ENCODE data around the gene KATNB1.
"Not testable (repeated sequence)": the region's sequence is repeated elsewhere in the genome, so short reads cannot be mapped to it uniquely, and the experiment has no call there.

Gene KATNB1

DNA sequence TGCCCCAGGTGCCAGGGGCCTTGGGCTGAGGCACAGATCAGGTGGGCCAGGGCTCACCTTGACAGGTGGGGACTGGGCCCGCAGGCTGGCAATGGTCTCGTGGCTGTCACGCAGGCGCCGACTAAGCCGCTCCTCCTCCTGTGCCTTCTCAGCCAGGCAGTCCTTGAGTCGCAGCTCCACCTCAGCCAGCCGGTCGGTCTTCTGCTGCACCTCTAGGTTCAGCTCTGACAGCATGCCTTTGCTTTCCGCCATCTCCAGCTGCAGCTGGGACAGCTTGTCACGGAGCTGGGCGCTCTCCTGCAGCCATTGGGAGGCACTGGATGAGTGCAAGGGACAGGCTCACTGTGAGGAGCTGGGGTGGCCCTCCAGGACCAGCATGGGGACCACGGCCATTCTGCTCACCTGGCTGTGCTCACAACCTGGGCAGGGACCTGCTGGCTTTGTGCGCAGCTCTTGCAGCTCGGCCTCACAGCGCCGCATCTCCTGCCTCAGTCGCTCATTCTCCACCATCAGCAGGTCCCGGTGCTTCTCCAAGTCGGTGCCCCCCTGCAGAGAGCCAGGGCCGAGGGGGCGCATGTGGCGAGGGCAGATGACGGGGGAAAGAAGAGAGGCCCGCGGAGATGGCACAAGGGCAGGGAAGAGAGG is 35.7 kb downstream of the KATNB1 start:
- no peak for DNase-seq (ENCODE audit: low spot score)

DNA sequence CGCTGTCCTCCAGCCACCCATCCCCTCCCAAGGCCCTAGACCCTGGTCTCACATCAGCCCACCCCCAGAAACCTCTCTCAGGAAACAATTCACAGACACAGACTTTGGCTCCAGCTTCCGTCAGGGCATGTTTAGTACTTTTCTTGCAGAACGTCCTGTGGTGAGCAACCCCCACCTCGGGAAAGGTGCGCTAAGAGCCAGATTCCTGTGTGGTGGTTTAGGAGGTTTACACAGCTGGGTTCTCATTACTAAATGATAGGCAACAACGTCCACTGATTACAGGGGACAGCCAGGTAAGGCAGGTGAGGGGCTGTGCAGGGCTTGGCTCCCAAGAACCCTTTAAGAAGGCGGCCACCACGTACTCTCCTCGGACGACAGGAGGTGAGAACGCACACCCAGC is 37.4 kb downstream of the KATNB1 start:
- no peak for DNase-seq (ENCODE audit: low spot score)

DNA sequence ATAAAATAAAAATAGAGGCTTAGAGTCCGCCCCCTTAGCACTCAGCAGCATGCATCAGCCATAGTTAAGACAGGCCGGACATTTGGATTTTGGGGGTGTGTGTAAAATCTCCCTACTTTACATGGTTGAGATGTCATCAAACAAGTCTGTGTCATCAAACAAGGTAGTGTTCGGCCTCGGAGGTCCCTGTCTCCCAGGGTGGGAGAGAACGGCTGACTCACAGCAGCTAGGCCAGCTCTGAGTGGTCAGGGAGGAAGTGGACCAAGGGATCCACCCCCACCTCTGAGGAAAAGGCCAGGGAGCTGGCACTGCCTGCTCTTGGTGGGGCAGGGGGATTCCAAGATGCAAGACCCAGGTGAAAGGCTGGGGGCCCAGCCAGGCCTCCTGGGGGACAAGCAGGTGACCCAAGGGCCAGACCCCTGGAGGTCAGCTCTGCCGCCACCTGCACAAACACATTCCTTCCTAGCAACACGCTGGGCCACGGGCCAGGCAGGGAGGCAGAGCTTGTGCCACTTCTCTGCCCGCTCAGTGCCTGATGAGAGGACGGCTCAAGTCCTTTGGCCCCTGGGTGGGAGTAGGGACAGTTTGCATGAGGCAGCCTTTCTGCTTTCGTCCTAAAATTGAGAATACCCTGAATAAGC is 38.2 kb downstream of the KATNB1 start:
- DNase-seq (ENCODE audit: low spot score), result no peak

DNA sequence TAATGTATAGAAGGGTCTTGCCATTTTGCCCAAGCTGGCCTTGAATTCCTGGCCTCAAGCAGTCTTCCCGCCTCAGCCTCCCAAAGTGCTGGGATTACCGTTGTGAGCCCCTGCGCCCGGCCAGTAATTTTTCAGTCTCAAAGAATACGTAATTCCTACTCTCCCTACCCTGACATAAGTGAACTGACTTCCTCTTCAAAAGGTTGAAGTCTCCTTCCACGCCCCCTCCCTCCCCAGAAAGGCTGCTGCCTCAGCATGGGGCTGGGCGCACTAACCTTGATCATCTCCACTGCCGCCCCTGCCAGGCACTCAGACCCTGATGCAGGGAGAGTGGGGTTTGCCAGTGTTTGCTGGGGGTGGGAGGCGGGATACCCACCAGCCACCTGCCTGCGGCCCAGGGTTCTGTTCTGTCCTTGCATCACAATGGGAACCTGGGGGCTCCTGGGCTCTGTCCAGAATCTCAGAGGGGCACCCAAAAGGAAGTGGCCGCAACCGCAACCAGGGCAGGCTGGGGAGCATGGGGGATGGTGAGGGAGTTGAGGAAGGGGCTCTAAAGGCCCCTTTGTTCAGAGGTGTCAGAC is 39.2 kb downstream of the KATNB1 start:
- no peak for DNase-seq (ENCODE audit: low spot score)

- peak; percentile 90 for DNase-seq (ENCODE audit: low spot score)
Observed at GRCh38 chr16:57775661-57776469, 40.3 kb downstream of the KATNB1 start.

GRCh38 chr16:57778658-57779057 is 43.1 kb downstream of the KATNB1 start:
- DNase-seq (ENCODE audit: low spot score), result no peak

GRCh38 chr16:57779836-57780235 is 44.3 kb downstream of the KATNB1 start:
- DNase-seq (ENCODE audit: low spot score), result not testable (repeated sequence)

GRCh38 chr16:57781349-57781740 is 45.8 kb downstream of the KATNB1 start:
- no peak for DNase-seq (ENCODE audit: low spot score)

GRCh38 chr16:57781741-57782606 is 46.4 kb downstream of the KATNB1 start:
- DNase-seq (ENCODE audit: low spot score), result no peak

DNA sequence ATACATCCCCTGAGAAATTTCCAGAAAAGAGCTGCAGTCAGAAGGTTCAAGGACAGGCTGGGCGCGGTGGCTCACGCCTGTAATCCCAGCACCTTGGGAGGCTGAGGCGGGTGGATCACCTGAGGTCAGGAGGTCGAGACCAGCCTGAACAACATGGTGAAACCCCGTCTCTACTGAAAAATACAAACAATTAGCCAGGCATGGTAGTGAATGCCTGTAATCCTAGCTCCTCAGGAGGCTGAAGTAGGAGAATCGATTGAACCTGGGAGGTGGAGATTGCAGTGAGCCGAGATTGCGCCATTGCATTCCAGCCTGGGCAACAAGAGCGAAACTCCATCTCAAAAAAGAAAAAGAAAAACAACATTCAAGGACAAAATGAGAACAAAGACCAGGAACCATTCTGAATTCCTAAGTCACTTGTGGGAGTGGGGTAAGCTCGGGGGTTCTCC is 47.1 kb downstream of the KATNB1 start:
- not testable (repeated sequence) for DNase-seq (ENCODE audit: low spot score)

- no peak for DNase-seq (ENCODE audit: low spot score)
Observed at GRCh38 chr16:57783116-57783515, 47.5 kb downstream of the KATNB1 start.

DNA sequence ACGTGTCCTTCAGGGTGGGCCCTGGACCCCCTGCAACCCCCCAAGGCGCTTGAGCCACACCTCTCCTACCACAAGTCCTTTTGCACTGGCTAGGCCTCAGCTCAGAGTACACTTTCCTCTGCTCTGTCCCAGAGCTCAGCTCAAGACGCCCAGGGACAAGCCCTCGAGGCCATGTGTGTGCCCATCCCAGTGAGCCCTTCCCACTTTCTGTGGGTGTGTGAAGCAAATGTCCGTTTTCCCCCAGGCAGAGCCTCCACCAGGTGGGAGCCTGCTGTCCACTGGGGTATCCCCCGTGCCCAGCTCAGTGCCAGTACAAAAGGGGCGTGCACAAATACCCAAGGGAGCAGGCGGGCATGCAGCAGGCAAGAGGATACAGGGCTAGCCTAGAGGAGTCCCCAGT is 48.3 kb downstream of the KATNB1 start:
- no peak for DNase-seq (ENCODE audit: low spot score)

DNA sequence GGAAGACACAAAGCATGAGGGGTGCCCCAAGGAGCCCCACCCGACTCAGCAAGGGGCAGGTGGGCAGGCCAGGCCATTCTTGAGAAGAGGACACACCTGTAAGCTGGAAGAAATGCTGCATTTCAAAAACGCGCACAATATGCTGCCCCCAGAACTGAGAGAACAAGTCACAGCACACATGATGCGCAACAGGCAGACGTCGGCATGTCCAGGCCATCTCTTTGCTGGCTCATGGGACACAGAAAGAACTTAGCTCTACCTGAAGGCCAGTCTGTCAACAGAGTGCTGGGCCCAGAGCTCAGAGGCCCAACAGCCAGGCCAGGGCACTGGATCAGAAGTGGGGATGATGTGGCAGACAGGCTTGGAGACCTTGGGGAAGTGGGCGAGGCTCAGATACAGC is 48.8 kb downstream of the KATNB1 start:
- DNase-seq (ENCODE audit: low spot score), result no peak

- no peak for DNase-seq (ENCODE audit: low spot score)
Observed at GRCh38 chr16:57785385-57785784, 49.8 kb downstream of the KATNB1 start.

DNA sequence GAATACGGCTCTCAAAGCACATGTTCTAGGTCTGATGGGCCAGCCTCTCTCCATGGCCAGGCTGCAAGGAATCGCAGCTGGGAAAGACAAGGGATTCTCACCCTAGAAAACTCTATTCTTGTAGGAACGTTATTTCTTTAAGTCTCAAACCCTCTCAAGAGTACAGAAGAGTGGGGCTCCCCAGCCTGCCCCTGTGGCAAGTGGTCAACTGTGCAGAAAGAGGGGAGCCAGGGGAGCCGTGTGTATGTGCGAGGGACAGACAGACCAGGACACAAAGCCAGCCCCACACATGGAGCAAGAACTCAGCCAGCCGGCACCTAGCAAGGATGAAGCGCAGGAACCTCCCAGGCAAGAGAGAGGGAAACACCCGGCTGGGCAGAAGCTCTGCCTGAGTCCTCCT is 50.4 kb downstream of the KATNB1 start:
- no peak for DNase-seq (ENCODE audit: low spot score)

- peak; percentile 60 for DNase-seq (ENCODE audit: low spot score)
Observed at GRCh38 chr16:57786632-57787518, 51.3 kb downstream of the KATNB1 start.

DNA sequence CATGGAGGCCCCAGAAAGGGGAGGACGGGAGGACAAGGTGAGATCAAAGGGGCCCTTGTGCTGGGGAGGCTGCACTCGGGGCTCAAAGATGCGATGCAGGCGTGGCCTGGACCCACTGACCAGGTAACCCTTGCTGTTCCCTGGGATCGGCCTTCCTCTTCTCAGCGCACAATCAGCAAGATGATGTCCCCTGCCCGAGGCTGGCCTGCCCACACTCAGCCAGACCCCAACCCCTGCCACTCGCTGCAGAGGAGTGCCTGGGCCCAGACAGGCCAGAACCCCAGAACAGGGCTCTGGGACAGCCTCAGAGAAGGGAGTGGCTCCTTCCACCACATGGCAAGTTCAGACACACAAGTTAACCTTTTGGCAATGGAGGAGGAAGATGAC is 51.9 kb downstream of the KATNB1 start:
- DNase-seq (ENCODE audit: low spot score), result no peak

GRCh38 chr16:57788252-57788841 is 52.8 kb downstream of the KATNB1 start:
- no peak for DNase-seq (ENCODE audit: low spot score)

DNA sequence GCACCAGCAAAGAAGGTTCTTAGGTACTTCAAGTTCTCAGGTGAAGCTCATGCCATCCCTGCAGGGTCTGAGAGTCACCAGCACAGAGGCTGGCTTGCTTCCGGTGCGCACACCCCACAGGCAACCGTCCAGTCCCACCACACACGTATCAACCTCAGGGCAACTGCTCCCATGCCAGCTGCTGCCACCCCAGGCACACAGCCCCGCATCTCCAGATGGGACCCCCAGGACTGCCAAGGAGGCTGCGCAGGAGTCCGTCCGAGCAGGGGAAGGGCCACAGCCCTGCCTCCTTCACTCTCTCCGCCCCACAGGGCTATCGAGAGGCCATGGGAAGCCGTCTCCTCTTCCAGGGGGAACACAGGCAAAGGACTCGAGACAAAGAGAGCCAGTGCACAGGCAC is 53.4 kb downstream of the KATNB1 start:
- DNase-seq (ENCODE audit: low spot score), result no peak
